Subcutaneous abdominal adipose tissue (tissue), 5 donors: ENCODE results near the gene GJD3.
A peak's percentile ranks its signal among the peaks of the same experiment; 100 is the strongest.

ENCODE experiments used
- H3K27ac ChIP-seq: one replicate; pipeline ENCODE4 v1.7.0; 2013; ENCODE audit warnings: low read depth, mild to moderate bottlenecking, inconsistent platforms, low read length, moderate library complexity
- H3K27me3 ChIP-seq, 5 donors: one replicate each; pipeline ENCODE4 v1.7.0; 2013; ENCODE audit warnings: low read length in 5 of 5, inconsistent platforms in 1 of 5; ENCODE audit not compliant: control insufficient read depth in 5 of 5, insufficient read depth in 4 of 5
- H3K36me3 ChIP-seq, 5 donors: one replicate each; pipeline ENCODE4 v1.7.0; 2013; ENCODE audit warnings: low read length in 5 of 5; ENCODE audit not compliant: control insufficient read depth in 5 of 5, insufficient read depth in 5 of 5
- H3K4me1 ChIP-seq, 5 donors: one replicate each; pipeline ENCODE4 v1.7.0; 2013; ENCODE audit warnings: low read length in 5 of 5, mild to moderate bottlenecking in 3 of 5, moderate library complexity in 1 of 5; ENCODE audit not compliant: control insufficient read depth in 5 of 5, insufficient read depth in 5 of 5
- H3K4me3 ChIP-seq, 5 donors: one replicate each; pipeline ENCODE4 v1.7.0; 2013; ENCODE audit warnings: low read length in 5 of 5, low read depth in 1 of 5
- H3K9ac ChIP-seq, 5 donors: one replicate each; pipeline ENCODE4 v1.7.0; 2013; ENCODE audit warnings: low read length in 5 of 5, mild to moderate bottlenecking in 4 of 5, moderate library complexity in 3 of 5
- H3K9me3 ChIP-seq, 5 donors: one replicate each; pipeline ENCODE4 v1.7.0; 2013; ENCODE audit warnings: low read length in 5 of 5; ENCODE audit not compliant: control insufficient read depth in 5 of 5
- donor health status: healthy.
- donor health status: healthy.
- donor health status: healthy.
- donor health status: healthy.
- donor health status: healthy.

The GJD3 gene

DNA sequence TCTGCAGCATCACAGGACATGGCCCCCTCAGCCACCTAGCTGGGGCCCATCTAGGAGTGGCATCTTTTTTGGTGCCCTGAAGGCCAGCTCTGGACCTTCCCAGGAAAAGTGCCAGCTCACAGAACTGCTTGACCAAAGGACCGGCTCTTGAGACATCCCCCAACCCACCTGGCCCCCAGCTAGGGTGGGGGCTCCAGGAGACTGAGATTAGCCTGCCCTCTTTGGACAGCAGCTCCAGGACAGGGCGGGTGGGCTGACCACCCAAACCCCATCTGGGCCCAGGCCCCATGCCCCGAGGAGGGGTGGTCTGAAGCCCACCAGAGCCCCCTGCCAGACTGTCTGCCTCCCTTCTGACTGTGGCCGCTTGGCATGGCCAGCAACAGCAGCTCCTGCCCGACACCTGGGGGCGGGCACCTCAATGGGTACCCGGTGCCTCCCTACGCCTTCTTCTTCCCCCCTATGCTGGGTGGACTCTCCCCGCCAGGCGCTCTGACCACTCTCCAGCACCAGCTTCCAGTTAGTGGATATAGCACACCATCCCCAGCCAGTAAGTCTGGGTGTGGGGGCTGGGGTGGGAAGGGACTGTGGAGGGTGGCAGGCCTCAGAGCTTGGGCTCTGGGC lies 33.6 kb downstream of the GJD3 start:
- peaks cover 0 to 10% (median 0%) of the 10 kb centered on the region in 5 donors for H3K36me3 ChIP-seq
- no peaks in the 10 kb centered on the region for H3K27me3 ChIP-seq
- no peaks in the 10 kb centered on the region for H3K9me3 ChIP-seq
- peak overlapping the region in 3 of 5 donors; percentile 14 to 40 (median 17) for H3K4me3 ChIP-seq
- H3K27ac ChIP-seq, result peak overlapping the region; percentile 85
- H3K4me1 ChIP-seq, result peaks cover 50 to 99% (median 98%) of the 10 kb centered on the region in 5 donors
- peak overlapping the region in 4 of 5 donors; percentile 24 to 48 (median 38) for H3K9ac ChIP-seq

DNA sequence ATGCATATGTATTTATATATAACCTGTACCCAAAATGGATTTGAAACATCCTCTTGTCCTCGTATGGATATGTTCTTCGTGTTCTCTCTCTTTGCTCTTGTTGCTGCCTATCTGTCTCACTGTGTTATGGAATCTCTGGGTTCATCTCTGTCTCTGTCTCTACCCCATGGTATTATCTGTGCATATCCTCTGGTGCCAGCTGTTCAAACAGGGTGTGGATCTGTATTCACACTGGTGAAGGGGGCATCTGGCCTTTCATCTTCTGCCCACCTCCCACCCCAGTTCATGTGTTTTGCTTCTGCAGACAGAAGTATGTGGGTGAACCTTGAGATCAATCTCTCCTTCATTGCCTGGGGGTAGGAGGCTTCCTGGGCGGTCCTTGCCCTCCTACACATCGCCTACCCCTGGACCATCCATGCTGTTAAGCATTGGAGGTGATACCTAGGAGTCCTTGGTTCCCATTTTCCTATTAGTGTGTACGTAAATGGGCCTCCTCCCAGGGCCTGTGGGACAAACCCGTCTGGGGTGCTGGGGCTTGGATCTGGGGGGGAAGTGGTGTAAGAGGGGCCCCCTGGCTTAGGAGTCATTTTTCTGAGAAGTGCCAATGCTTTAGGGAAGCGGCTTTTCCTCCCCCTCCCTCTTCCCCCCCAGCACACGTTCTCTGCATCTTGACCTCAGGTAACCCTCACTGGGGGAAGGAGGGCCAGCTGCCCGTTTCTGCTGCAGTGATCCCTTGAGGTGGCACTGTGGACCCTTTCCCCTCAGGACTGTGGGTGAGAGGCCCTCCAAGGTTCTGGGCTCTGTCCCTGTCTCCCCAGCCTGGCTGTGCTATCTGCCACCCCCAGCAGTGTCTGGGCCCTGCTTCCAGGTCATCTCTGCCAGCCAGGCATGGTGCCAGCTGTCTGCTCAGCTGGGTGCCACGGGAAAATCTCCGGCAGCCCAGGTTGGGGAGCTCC lies 34.4 kb downstream of the GJD3 start:
- Histone ChIP-seq H3K9me3 (no peaks in the 10 kb centered on the region), H3K27me3 (no peaks in the 10 kb centered on the region), H3K27ac (peak overlapping the region; percentile 85), H3K9ac (peak overlapping the region in 3 of 5 donors; percentile 24 to 48 (median 29)), H3K36me3 (peaks cover 0 to 10% (median 0%) of the 10 kb centered on the region in 5 donors), H3K4me1 (peaks cover 55 to 99% (median 99%) of the 10 kb centered on the region in 5 donors), H3K4me3 (peak overlapping the region in 3 of 5 donors; percentile 14 to 40 (median 17))

- Histone ChIP-seq H3K4me1 (peaks cover 51 to 98% (median 96%) of the 10 kb centered on the region in 5 donors), H3K9ac (peak overlapping the region in 2 of 5 donors; percentile 8 to 22), H3K27ac (peak overlapping the region; percentile 90), H3K27me3 (no peaks in the 10 kb centered on the region), H3K9me3 (no peaks in the 10 kb centered on the region), H3K36me3 (peaks cover 0 to 10% (median 0%) of the 10 kb centered on the region in 5 donors), H3K4me3 (no peak overlapping the region)
Observed at GRCh38 chr17:40328386-40328766, 36.2 kb downstream of the GJD3 start.

DNA sequence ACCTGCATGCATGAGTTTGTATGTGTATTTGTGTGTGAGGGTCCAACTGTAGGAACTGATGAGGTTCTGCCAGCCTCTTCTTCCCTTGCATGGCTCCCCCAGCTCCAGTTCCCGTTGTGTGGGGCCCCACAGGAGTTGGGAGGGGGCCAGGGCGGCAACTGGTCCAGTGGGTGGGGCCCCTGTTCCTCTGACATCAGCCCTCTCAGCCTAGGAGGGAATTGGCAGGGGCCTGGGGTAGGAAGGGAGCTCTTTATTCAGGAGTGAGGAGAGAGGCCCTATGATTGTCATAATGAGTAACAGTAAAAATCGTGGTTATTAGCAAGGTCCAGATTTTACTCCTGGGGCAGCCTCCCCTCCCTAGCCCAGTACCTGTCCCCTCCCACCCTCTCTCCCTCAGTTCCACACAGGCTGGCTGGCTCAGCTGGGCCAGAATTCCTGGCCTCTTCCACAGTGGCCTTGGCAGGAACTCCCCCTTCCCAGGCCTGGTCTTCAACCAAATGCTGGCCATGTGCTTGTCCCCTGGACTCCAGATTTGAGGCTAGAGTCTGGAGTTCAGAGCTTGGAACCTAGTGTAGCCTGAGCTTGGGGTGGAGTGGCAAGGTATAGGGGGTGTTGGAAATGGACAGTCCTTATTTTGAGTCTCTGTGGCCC lies 36.7 kb downstream of the GJD3 start:
- H3K9ac ChIP-seq, result peak overlapping the region in 2 of 5 donors; percentile 8 to 22
- H3K27ac ChIP-seq, result peak overlapping the region; percentile 90
- H3K27me3 ChIP-seq, result no peaks in the 10 kb centered on the region
- no peaks in the 10 kb centered on the region for H3K9me3 ChIP-seq
- H3K4me1 ChIP-seq, result peaks cover 51 to 99% (median 96%) of the 10 kb centered on the region in 5 donors
- peak overlapping the region in 1 of 5 donors; percentile 40 for H3K4me3 ChIP-seq
- peaks cover 0 to 10% (median 0%) of the 10 kb centered on the region in 5 donors for H3K36me3 ChIP-seq

GRCh38 chr17:40327244-40327729 lies 37.2 kb downstream of the GJD3 start:
- H3K27ac ChIP-seq, result peak overlapping the region; percentile 90
- peak overlapping the region in 2 of 5 donors; percentile 54 to 57 for H3K9ac ChIP-seq
- H3K4me3 ChIP-seq, result peak overlapping the region in 1 of 5 donors; percentile 40
- H3K4me1 ChIP-seq, result peaks cover 46 to 99% (median 96%) of the 10 kb centered on the region in 5 donors
- peaks cover 0 to 10% (median 0%) of the 10 kb centered on the region in 5 donors for H3K36me3 ChIP-seq
- H3K9me3 ChIP-seq, result no peaks in the 10 kb centered on the region
- no peaks in the 10 kb centered on the region for H3K27me3 ChIP-seq

DNA sequence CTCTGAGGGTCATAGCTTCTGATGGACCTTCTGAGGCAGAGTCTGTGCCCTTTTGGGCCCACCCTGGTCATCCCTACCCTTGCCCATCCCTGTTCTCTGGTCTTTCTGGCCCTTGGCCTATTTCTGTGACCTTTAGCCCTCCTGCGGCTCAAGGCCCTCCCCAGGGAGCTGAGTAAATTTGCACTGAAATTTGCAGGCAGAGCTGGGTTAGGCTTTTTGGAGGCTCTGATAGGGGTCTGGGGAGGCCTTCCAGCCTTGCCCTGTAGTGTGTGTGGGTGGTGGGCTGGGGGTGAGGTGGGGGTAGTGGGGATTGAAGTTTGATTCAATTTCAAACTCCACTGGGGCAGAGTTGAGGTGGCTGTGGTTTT lies 37.7 kb downstream of the GJD3 start:
- H3K27ac ChIP-seq, result peak overlapping the region; percentile 90
- H3K4me1 ChIP-seq, result peaks cover 45 to 99% (median 96%) of the 10 kb centered on the region in 5 donors
- no peaks in the 10 kb centered on the region for H3K27me3 ChIP-seq
- no peaks in the 10 kb centered on the region for H3K9me3 ChIP-seq
- peaks cover 0 to 10% (median 0%) of the 10 kb centered on the region in 5 donors for H3K36me3 ChIP-seq
- H3K4me3 ChIP-seq, result peak overlapping the region in 4 of 5 donors; percentile 20 to 27 (median 24)
- peak overlapping the region in 4 of 5 donors; percentile 28 to 57 (median 48) for H3K9ac ChIP-seq

- Histone ChIP-seq H3K27me3 (no peaks in the 10 kb centered on the region), H3K9me3 (no peaks in the 10 kb centered on the region), H3K27ac (peak overlapping the region; percentile 90), H3K4me1 (peaks cover 41 to 99% (median 96%) of the 10 kb centered on the region in 5 donors), H3K9ac (peak overlapping the region in 4 of 5 donors; percentile 28 to 57 (median 48)), H3K36me3 (peaks cover 0 to 4% (median 0%) of the 10 kb centered on the region in 5 donors), H3K4me3 (peak overlapping the region; percentile 8 to 27 (median 22))
Observed at GRCh38 chr17:40326014-40326831, 38.3 kb downstream of the GJD3 start.

DNA sequence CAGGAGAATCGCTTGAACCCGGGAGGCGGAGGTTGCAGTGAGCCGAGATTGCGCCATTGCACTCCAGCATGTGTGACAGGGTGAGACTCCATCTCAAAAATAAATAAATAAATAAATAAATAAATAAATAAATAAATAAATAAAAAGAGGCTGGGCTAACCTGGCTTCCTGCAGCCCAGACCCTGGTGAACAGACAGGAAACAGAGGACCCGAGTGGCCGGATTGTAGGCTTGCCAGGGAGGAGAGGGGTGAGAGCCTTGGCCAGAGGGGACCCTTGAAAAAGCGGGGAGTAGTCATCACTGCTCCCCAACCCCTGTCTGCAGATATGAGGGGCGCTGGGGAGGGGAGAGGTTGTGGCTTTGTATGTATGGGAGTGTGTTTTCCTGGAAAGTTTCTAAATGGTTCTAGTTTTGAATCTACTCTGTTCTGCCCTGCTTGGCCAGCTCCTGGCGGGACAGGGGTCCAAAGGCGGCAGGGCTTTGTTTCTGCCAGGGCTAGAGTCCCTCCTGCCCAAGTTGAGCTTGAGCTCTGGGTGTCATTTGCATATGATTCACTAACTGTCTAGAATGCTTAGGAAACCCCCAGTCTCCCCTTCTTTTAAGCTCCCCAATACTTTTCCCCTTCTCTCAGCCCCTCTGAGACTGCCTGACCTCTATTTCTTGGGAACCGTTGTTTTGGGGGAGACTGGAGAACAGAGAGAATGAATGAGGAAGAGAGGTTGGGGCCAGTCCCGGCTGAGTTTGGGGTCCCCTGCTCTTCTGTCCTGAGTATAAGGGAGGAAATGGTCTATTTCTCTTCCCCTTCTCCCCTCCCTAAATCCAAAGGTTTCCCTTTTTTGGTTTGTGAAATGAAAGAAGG lies 39.2 kb downstream of the GJD3 start:
- H3K27ac ChIP-seq, result peak overlapping the region; percentile 95
- H3K9me3 ChIP-seq, result no peaks in the 10 kb centered on the region
- H3K4me1 ChIP-seq, result peaks cover 43 to 99% (median 96%) of the 10 kb centered on the region in 5 donors
- peak overlapping the region in 2 of 5 donors; percentile 54 to 57 for H3K9ac ChIP-seq
- H3K27me3 ChIP-seq, result no peaks in the 10 kb centered on the region
- no peaks in the 10 kb centered on the region for H3K36me3 ChIP-seq
- H3K4me3 ChIP-seq, result peak overlapping the region in 2 of 5 donors; percentile 2 to 29
